Retinal pigment epithelial cell (primary cell): Measurements from ENCODE around the gene CCNG2.

ENCODE experiments used
- DNase-seq: peaks from one replicate; pipeline ENCODE4 v3.0.0-alpha.2; 2010; ENCODE audit warnings: low read depth
- H3K4me3 ChIP-seq: 2 replicates; pipeline ENCODE4 v1.5.1; 2011; ENCODE audit warnings: mild to moderate bottlenecking, low read length, control low read depth, moderate library complexity
- CTCF ChIP-seq: conservative IDR thresholded peaks from 2 replicates; pipeline ENCODE4 v1.5.1; 2011; ENCODE audit warnings: low read depth, low read length, control low read depth, inconsistent platforms

Gene CCNG2

GRCh38 chr4:77163641-77164040, 6.6 kb downstream of the CCNG2 start:
- no peak for DNase-seq
- TF ChIP-seq CTCF = no peak
- no peak overlapping the region for H3K4me3 ChIP-seq

- no peak for DNase-seq
- H3K4me3 ChIP-seq = no peak overlapping the region
Measured at GRCh38 chr4:77167173-77167572, 10.2 kb downstream of the CCNG2 start.

DNA sequence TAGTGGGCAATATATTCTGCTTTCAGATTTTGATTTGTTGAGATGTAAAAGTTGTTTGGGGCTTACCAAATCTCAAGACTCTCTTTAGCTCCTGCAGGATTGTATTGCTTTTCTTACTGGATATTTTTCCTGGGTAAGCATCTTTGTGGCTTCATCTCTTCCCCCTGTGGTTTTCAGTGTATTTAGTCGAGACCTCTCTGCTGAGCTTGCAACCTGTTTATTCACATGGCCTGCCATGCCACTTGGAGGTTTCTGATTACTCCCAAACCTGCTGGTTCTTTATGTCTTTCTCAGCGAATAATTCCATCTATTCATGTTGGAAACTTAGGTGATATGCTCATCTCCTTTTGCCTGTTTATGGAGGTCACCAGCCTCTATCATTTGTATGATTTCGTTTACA, 10.9 kb downstream of the CCNG2 start:
- DNase-seq = no peak
- H3K4me3 ChIP-seq = no peak overlapping the region
- TF ChIP-seq CTCF = no peak

More at GRCh38 chr4:77167173-77167572, 10.2 kb downstream of the CCNG2 start:
- TF ChIP-seq CTCF = no peak

GRCh38 chr4:77169481-77169880, 12.5 kb downstream of the CCNG2 start:
- no peak for DNase-seq
- no peak overlapping the region for H3K4me3 ChIP-seq
- no peak for TF ChIP-seq CTCF

- no peak for TF ChIP-seq CTCF
- no peak overlapping the region for H3K4me3 ChIP-seq
- no peak for DNase-seq
Measured at GRCh38 chr4:77170926-77171325, 13.9 kb downstream of the CCNG2 start.

- DNase-seq = peak; percentile 22
- no peak for TF ChIP-seq CTCF
Measured at GRCh38 chr4:77172336-77172735, 15.3 kb downstream of the CCNG2 start.

GRCh38 chr4:77174426-77174825, 17.4 kb downstream of the CCNG2 start:
- DNase-seq = no peak
- TF ChIP-seq CTCF = no peak
- H3K4me3 ChIP-seq = no peak overlapping the region

More at GRCh38 chr4:77172336-77172735, 15.3 kb downstream of the CCNG2 start:
- no peak overlapping the region for H3K4me3 ChIP-seq
